Activated CD8-positive, alpha-beta memory T cell treated with anti-CD3 and anti-CD28 coated beads, Interleukin-2, amount 50 U/mL, for 24 hours (primary cell): ENCODE data around the gene CPXM2.

ENCODE experiments used
- DNase-seq: peaks from one replicate; pipeline ENCODE4 v3.0.0-alpha.2; 2020; ENCODE audit errors: extremely low read depth

The CPXM2 gene

DNA sequence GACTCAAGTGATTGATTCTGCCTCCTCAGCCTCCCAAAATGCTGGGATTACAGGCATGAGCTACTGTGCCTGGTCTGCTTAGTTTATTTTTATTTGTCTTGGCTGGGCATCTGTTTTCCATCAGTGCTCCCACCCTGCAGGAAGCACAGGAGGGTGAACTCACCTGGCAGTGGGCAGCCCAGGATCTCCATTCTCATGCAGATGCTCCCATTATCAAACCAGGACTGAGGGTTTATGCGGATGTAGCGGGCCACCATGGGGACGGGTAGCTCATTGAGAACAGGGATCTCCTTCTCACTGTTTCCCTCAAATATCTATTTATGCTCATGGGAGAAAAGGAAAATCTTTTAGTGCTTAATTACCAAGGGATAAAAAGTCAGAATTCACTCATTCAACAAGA lies 93.8 kb downstream of the CPXM2 start:
- DNase-seq, result no peak

DNA sequence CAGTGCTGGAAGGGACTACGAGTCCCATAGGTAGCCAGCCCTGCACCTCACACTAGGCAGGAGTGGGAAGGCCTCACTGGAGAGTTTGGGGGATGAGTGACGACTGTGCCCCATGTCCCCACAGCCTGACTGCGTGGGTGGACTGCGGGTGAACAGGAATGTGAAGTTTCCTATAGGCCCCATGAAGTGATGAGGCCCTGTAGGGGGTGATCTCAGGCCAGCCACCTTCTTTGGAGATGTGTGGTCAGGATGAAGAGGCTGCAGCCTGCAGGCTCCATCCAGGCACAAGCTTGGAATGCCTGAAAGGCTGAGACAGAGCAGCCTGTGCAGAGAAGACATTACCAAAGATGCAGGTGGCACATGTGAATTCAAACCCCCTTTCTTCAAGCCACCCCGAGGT lies 94.9 kb downstream of the CPXM2 start:
- DNase-seq, result no peak

DNA sequence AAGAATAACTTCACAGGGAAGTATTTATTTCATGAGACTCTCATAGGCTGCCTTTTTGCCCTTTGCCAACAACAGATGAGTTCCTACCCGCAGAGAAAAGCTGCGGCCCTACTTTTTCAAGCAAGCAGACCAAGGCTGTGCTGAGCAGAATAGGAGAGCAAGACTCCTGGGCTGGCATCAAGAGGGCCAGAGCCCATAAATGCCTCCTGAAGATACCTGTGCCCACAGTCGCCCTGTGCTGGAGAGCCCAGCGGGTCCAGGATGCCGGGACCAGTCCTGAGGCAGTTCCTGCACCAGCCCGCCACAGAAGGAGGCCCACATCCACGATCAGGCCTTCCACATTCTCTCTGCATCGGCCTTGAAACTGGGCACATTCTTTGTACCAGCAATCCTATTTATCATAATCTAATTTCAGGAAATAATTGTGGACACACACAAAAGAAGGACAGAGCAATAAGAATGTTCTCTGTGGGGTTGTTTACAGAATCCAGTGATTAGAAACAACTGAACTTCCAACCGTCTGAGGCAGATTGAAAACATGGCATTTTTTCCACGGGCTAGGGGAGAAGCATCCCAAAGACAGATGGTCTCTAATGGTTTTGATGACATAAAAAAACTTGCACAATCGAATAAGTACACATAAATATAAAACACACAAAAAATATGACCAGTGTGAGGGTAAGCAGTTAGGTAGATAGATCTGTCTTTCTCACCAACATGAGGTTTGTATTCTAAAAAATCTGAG lies 95.6 kb downstream of the CPXM2 start:
- DNase-seq, result no peak

DNA sequence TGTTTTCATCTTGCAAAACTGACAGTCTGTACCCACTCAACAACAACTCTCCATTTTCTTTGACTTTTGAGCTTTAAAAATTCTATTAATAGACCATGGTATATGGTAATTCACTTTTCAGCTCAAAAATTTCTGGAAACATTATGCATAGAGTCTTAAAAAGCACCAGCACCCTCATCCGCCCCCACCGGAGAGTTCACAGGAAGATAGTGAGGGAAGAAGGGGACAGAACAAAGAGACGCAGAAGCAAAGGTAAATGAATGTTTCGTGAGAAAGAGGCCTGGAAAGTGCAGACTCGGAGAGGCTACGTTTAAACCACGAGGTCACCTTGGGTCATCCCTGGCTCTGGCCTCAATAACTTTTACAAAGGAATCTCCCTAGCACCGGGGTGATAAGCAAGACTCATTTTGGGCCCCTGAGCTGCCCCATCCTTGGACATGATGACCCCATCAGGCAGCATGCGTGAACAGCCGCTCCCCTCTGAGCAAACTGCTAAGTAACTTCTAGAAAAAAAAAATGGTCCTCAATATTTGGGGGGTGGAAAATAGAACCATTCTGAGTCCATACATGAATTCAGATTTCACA lies 96.3 kb downstream of the CPXM2 start:
- no peak for DNase-seq

DNA sequence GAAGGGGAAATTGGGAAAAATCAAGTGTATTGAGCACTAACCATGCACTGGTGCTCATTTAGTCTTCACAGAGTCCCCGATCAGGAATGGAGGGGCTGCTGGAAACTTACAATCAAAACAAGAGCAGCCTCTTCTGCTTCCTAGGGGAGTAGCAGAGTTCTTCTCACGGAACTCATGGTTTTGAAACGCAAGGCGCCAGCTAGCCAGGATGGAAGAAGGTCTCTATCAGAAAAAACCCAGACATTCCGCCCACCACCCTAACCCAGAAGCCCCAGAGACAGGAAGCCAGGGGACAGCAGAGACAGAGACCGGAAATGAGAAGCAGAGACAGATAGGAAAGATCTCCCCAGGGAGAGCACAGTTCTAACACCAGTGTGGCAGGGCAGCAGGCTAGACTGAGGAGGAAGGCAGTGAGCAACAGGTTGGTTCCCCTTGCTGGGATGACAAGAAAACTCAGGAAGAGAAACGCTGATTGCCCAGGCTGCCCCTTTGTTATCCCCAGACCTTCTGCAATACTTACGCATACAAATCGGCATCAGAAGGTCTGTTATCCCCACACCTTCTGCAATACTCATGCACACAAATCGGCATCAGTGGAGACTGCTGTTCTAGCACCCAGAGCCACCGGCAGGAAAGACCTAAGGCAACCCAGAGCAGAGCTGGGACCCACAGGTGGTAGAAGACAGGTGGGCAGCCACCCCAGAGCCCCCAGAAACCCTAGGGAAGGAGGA lies 99.2 kb downstream of the CPXM2 start:
- DNase-seq, result no peak

DNA sequence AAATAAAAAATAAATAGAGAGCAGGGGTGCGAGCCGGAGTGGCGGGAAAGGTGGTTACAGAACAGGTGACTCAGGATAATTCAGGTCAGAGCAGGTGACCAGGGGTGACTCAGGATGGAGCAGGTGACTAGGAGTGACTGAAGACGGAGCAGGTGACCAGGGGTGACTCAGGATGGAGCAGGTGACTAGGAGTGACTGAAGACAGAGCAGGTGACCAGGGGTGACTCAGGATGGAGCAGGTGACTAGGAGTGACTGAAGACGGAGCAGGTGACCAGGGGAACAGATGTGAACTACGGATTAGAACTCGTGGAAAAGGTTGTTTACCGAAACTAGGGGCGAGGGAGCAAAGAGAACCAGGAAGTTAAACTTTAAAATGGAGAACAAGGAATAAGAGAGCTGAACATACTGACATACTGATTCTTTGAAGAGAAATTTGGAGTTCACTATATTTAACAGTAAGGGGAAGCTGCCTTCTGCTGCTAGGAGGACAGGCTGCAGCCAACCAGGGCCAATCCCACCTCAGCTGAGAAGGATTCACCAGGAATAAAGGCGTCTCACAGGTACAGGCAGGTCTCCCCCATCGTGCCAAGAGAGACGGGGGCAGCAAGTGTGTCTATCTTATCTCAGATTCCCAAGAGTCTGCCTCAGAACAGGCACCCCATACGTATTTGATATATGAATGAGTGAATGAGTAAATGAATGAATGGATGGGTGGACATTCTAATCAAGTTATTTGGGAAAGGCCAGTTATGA lies 101.3 kb downstream of the CPXM2 start:
- DNase-seq, result no peak

DNA sequence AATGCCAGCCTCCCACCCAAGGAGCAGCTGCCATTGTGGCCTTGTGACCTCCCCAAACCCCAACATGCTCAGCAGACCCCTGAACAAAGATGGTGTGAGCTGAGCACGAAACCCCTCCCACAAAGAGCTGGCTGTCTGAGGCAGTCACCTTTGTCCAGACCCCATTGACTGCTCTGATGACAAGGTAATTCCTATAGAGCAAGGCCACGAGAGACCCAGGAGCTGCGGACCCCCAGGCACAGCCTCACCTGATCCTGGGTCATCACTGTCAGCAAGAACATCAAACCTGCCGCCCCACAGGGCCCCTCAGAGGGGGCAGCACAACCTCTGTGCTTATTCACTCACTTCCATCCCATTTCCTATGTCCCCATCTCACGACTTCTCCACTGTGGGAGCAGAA lies 102.6 kb downstream of the CPXM2 start:
- no peak for DNase-seq

DNA sequence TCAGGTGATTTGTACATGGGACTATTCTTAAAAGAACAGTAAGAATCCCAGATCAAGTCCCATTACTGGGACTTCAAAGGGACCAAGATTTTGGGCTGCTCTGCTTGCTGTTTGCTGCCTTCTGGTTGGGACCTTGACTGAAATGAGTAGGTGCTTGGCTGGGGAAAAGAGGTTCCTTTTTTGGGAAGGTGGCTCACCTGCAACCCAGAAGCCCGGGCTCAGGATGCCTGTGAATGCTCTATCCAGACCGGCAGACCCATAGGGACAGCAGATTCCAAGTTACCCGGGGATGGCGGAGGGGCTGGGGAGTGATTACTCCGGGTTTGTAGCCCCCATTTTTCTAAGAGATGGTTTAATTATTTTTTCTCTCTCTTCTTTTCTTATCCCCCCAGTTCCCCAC lies 104.0 kb downstream of the CPXM2 start:
- DNase-seq, result no peak

DNA sequence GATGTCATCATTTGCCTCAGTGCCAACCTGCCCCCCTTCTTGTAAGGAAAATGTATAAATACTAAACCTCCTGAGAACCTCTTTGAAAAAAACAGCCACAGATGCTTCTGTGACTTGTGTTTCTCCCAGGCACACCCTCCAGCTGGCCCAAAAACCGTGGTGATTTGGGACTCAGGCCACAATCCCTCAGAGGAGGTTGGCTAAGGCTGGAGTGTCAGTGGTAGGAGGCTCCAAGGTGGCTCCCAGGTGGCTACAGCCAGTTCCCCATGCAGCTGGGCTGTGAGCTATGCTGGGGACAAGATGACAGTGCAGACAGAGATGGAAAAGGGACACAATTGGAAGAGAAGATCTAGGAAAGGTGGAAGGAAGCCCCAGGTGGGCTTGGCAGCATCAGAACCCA lies 104.7 kb downstream of the CPXM2 start:
- DNase-seq, result no peak

DNA sequence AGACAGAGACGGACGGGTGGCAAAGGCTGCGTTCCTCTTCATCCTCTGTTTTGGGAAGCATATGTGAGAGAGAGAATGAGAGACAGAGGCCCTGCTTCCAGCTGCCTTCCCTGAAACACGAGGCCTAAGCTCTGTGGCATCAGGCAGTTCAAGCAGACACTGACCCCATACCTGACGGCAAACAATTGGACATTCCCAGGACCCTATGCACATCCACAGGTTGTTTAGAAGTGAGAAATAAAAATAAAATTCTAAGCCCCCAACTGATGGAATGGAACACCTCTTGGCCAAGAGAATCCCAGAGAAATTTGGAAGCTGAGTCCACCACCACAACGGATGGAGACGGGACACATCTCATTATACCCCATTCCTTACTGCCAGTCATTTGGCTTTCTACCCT lies 105.3 kb downstream of the CPXM2 start:
- no peak for DNase-seq

DNA sequence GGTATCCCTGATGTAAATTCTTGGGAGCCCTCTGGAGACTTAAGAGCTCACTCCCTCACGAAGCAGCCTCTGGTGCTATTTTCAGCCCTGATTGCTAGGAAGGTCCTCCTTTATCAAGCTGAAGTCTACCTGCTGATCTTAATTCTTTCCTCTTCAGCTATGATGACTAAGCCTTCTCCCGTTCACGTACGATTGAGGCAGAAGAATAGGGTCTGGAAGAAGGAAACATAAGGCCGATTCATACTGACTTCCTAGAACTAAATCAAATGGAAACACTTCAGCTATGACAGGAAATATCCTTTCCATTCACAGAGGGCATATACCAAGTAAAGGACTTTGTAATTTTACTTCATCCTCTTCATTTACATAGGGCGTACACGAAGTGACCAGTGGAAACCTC lies 107.0 kb downstream of the CPXM2 start:
- DNase-seq, result no peak

DNA sequence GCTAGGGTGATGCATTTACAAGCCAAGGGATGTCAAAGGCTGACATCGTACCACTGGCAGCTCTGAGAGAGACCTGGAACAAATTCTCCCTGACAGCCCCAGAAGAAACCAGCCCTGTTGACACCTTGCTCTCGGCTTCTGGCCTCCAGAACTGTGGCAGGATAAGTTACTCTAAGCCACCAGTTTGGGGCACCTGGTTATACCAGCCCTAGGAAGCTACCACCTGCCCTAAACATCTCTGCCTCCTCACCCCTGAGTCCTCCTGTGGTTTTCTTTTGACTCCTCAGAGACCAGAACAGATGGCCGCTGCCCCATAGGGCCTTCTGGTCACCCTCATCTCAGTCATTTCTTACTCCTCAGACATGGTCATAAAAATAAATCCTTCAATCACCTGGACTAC lies 107.4 kb downstream of the CPXM2 start:
- DNase-seq, result no peak

DNA sequence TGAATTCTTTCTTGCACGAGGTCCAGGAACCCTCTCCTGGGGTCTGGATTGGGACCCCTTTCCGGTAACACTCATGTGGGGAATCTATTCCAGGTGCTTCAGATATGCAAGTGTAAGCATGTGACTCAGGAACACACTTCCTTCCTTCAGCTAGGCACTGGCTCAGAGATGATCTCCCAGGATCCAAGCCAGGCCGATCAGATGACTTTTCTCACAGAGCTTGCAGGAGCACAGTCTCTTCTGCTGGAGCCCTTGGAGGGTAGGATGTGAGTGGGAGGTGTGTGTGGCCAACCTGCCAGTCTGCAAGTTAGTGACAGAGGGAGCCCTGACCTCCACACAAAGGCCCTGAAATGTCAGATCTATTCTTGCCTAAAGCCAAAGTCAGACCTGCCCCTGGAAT lies 108.3 kb downstream of the CPXM2 start:
- no peak for DNase-seq

DNA sequence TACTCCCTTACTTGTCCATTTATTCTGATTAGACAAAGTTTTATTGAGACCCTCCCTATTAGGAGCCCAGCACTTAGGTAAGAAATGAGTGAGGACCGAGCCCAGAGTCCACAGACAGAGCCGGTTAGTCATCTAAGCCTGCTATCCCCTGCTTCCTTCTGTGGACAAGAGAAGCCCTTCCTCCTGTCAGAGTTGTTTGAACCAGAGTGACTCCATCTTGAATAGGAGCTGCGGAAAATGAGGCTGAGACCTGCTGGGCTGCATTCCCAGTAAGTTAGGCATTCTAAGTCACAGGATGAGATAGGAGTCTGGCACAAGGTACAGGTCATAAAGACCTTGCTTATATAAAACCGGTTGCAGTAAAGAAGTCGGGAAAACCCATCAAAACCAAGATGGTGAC lies 109.1 kb downstream of the CPXM2 start:
- no peak for DNase-seq

DNA sequence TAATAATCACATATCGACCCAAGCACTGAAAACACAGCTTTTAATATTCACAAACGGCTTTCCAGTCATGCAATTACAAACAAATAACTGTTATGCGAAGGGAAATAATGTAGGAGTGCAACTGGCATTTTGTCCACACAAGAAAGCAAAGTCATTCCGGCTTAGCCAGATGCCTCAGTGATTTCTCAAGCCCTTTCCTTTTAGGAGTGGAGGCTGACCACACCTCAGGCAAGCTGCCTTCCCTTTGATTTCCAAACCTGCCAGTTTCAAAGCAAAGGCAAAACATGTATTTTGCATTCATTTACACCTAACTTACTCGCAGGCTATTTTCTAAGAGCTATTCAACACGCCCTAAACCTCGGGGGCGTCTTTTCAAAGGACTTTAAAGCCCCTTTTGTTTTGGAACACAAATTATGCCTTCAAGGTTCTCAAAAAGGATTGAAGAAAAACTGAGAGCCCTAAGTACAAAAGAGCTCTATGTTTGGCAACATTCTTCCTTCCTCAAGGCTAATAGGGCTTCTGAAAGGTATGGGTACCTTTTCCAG lies 109.6 kb downstream of the CPXM2 start:
- DNase-seq, result no peak

DNA sequence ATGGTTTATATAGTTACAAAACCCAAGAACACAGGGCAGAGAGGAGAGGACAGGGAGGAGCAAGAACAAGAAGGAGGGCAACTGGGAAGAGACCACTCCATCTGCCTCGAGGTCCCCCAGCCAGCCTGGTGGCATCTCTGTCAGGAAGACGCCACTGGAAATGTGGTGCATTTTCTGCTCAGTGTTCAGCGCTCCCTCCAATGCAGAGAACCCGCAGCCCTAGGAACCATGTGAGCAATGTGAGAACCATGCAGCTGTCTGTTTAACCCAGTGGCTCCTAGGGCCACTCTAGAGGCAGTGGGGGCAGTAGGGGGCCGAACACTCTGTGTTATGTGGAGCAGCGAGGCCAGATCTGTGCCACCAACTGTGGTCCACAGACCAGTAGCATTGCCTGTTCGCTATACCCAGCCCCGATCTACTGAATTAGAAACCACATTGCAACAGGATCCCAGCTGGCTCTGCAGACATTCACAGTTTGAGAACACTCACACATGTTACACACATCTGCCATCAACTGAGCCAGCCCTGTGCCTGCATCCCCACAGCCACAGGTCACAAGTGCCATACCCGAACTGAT lies 110.2 kb downstream of the CPXM2 start:
- no peak for DNase-seq

DNA sequence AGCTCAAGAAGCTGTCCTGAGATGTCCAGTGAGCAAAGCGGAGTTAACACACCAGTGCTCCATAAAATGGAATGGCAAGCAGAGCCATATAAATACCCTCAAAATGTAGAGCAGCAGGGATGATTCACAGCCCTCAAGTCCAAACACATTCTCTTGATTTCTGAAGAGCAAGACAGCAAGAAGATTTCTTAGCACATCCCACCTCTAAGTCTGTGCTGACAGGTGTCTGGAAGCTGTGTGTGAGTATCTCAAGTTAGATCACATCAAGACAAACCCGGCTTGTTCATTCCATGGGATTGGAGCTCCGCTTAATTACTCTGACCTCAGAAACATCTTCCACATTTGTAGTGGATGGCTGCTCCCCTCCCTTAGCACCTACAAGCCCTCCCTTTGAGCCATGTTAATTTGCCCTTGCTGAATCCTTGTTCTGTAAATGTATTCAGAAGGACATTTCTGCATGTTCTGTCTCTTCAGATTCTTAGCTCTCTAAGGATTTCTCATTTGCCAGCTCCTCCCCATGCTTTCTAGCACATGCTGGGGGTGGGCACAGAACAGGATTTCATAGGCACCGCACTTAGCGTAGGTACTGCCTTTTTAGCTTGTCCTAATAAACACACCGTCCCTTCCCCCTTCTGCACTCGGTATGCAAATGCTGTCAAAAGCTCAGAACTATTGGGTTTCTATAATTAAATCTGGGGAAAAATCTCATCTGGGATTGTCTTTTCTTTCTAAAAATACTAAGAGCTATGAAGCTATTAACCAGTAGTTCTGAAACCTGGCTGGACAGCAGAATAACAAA lies 112.7 kb downstream of the CPXM2 start:
- no peak for DNase-seq

DNA sequence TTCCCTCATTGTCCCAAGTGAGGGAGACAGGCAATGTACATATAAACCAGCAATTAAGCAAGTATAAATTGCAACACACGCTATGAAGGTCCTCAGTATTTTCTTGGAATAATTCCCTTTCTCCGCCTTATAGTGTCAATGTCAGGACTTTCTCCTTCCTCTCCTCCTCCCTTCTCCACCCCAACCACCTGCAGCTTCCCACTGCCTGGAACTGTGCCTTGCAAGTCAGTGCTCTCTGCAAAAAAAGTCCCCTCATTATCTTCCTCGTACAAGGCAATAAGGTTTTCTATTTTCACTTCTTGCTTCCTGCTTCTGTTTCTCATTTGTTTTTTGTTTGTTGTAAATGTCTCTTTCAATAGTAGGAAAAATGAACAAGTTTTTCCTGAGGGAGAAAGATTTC lies 113.7 kb downstream of the CPXM2 start:
- no peak for DNase-seq

DNA sequence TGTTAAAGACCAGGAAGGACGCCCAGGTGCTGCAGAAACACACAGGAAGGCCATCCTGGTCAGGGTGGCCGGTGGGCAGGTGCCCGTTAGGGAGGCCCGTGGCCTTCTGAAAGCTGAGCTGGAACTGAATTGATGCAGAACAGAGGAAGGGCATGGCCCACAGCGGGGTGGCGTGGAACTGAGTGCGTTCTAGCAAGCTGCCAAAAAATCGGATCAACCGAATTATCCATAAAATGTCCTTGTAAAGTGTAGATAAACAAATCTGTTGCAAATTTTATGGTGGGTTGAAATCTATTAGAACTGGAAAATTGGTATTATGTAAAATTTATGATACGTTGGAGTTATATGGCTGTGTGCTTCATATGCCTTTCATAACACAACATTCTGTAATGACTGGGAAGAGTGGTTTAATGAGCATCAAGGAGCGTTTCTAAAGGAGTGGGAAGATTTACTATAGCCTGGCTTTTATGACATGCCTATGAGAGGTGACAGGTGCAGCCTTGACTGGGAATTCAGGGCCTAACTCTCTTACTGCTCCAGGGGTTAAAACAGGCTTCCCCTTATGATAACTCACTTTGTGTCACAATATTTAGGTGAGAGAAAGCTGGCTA lies 117.4 kb downstream of the CPXM2 start:
- no peak for DNase-seq

DNA sequence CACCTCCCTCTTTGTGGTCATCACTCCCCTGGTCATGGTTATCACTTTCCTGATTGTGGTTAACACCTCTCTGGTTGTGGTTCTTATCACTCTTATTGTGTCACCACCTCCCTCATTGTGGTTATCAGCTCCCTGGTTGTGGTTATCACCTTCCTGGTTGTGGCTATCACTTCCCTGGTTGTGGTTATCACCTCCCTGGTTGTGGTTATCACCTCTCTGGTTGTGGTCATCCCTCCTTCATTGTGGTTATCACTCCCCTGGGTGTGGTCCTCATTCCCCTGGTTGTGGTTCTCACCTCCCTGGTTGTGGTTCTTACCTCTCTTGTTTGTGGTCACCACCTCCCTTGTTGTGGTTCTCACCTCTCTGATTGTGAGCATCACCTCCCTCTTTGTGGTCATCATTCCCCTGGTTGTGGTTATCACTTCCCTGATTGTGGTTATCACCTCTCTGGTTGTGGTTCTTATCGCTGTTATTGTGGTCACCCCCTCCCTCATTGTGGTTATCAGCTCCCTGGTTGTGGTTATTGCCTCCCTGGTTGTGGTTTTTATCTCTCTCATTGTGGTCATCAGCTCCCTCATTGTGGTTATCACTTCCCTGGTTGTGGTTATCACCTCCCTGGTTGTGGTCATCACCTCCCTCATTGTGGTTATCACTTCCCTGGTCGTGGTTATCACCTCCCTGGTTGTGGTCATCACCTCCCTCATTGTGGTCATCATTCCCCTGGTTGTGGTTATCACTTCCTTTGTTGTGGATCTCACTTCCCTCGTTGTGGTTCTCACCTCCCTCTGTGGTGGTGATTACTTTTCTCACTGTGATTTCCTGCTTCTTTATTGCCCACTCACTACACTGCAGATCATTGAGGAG lies 118.7 kb downstream of the CPXM2 start:
- no peak for DNase-seq
